GM23248 (cell line): ENCODE data around the gene TMEM50A.
"Not testable (repeated sequence)": the region's sequence is repeated elsewhere in the genome, so short reads cannot be mapped to it uniquely, and the experiment has no call there.

Source experiments
- EZH2 ChIP-seq: fragments of 200-600 bp; sonication (generic); IDR thresholded peaks from 2 replicates; pipeline ENCODE4 v1.6.1; 2018; ENCODE audit warnings: antibody characterized with exemption, mild to moderate bottlenecking; ENCODE audit not compliant: insufficient read depth, poor library complexity, severe bottlenecking
- EZH2phosphoT487 ChIP-seq: fragments of 200-600 bp; sonication (generic); IDR thresholded peaks from 2 replicates; pipeline ENCODE4 v1.6.1; 2018; ENCODE audit warnings: antibody characterized with exemption, moderate library complexity, mild to moderate bottlenecking, low read depth; ENCODE audit not compliant: insufficient read depth

DNA sequence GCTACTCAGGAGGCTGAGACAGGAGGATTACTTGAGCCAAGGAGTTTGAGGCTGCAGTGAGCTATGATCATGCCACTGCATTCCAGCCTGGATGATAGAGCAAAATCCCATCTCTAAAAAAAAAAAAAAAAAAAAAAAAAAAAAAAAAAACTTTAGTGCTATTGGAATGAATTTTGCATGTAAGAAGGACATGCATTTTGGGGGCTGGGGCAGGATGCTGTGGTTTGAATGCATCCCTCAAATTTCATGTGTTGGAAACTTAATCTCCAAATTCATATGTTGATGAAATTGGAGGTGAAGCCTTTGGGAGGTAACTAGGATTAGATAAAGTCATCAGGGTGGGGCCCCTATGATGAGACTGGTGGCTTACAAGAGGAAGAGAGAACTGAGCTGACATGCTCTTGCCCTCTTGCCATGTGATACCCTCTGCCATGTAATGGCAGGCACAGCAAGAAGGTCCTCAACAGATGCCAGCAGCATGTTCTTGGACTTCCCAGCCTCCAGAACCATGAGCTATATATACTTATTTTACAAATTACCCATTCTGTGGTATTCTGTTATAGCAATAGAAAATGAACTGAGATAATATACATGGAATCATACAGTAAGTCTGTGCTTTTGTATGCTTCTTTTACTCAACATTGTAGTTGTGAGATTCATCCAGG is 25.2 kb upstream of the TMEM50A start:
- not testable (repeated sequence) for TF ChIP-seq EZH2, EZH2phosphoT487
